CD4-positive, alpha-beta T cell treated with Interleukin-12 subunit alpha and Interleukin-12 subunit beta, for 1 hour (primary cell): ENCODE results near the gene ARHGEF16.

ENCODE experiments used
- DNase-seq: peaks from one replicate; pipeline ENCODE4 v3.0.0-alpha.2; 2020

ARHGEF16 gene

DNA sequence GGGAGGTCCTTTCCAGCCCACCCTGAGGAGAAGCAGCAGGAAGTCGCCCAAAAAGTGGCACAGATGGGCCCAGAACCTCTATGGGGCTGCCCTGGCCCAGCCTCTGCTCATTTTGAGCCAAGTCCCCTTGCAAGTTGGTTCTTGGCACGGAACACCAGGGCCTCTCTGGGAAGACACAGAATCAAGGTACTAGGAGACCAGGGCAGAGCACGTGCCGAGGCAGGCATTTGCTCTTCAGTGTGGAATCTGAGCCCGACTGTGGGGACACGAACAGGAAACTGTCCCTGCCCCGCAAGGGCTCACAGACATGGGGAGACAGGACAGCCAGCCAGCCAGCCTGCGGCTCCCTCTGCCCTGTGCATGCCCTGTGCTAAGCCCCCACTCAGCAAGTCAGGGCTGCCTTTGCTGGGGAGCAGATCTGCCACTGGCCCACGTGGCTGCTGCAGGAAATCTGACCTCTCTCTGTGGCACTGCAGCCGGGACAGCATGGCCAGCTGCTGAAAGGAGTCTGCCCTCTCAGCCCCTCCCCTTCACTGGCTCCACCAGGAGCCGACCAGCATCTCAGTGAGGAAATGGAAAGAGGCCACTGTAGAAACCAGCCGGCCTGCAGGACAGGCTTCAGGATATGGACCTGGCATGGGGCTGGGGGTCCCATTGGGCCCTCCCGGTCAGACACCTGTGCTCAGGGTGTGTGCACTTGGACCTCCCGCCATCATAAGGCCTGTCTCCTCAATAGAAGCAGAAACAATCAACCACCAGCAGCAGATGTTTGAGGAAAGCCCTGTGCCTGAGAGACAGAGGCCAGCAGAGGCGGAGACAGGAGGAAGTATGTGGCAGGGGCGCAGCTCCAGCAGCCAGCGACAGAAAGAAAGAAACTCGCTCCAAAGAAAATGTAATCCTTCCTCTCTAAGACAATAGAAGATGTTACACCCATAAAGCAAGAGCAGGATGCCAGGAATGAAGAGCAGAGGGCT is 3.7 kb downstream of the ARHGEF16 start:
- DNase-seq: no peak

DNA sequence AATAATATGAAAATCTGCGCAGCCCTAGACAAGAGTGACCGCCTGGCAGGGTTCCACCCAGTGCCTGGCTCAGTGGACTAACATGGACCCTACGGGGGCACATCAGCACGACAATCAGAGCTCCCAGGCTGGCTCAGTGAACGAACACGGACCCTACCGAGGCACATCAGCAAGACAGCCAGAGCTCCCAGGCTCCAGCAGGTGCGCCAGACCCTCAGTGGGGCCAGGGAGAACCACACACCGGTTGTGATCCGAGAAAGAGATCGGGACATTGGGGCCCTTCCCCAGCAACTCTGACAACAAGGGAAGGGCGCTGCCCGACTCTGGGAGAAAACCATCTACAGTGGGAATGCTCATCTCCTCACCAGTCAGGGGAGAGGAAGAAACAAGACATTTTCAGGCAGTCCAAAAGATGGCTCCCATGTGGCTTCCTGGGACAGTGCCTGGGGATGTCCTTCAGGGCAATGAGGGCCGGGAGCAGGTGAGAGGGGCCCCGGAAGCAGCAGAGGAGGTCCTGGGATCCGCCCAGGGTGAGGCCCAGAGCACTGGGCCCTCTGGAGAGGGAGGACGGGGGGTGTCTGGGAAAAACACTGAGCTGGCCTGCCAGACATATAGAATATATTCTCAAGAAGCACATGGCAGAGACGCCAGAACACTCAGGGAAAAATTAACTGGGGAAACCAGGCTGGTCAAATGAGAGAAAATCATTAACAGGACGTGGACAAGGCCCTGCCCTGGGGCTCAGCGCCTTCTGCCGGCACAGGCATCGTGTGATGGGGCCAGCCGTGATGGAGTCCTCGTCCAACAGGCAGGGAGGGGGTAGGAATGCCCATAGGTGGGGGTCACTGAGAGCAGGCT is 4.8 kb downstream of the ARHGEF16 start:
- no peak for DNase-seq

DNA sequence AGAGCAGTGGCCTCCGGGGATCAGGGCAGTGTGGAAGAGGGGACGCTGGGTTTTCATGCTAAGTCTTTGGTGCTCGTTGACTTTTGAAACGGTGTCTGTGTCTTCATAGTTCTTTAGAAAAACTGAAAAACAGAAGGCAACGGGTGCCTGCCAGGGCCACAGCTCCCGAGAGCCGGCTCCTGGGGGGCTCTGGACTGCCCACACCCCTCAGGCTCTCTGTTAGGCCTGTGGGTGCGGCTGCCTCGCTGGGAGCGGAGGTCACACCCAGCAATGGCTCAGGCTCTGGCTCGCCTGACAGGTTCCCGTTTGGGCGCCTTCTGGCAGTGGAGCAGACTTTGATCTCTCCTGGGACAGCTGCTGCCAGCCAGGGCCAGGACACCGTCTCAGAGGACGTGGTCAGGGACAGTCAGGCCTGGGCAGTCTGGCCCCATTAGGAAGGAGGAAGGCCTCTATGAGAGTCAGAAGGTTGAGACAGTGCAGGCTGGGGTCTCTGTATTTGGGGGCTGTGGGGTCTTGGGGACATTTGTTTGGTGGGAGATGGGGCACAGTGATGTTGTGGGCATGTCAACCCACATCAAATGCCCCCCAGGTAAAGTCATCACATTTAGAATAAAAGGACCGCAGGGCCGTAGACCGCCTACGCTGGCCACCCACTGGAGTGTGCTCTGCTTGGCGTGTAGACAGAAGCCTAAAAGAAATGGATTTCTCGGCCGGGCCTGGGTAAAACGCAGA is 5.6 kb downstream of the ARHGEF16 start:
- DNase-seq: no peak

DNA sequence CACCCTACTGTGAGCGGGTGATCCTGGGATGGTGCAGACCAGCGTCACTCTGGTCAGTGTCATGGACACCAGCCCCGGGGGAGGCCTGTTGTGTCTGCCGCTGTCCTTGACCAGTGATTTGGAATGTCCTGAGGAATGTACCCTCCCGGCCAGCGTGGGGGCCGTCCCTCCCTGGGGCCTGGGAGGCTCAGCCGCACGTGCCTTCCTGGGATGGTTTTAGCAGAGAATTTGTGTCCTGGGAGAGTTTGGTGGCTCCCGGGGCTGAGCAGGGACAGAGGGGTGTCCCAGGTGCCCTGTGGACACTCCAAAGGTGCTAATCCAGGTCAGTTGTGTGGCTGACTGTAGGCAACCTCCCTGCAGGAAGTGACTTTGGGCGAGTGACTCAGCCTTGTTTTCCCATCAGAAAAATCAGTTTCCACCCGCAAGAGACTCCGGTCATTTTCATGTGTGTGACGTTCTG is 6.2 kb downstream of the ARHGEF16 start:
- no peak for DNase-seq

DNA sequence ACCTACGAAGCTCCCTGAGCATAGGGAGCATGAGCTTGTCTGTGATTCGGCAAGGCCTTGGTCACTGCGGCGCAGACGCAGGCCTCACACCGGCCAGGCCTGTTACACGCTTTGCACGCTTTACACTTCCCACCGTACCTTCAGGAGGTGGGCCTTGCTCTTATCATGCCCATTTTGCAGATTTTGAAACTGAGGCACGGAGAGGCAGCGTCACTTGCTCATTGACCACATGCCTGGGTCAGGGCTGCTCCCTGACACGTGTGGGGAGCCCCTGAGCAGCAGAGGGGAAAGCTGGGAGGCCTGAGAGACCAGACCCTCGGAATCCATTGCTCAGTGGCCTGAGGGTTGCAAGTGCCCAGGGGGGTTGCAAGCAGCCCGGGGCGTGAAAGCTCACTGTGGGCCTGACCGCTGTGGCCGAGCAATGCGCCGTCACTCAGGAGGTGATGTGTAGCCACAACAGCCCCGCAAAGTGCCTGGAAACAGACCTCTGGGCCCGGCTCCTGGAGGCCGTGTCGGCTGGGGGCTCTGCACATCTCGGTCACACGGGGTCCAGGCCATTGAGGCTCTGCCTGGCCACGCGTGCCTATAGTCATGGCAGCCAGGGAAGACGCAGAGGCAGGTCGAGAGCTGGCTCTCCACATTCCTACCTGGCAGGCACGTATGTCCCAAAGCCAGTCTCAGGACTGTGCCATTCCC is 6.9 kb downstream of the ARHGEF16 start:
- DNase-seq: no peak

DNA sequence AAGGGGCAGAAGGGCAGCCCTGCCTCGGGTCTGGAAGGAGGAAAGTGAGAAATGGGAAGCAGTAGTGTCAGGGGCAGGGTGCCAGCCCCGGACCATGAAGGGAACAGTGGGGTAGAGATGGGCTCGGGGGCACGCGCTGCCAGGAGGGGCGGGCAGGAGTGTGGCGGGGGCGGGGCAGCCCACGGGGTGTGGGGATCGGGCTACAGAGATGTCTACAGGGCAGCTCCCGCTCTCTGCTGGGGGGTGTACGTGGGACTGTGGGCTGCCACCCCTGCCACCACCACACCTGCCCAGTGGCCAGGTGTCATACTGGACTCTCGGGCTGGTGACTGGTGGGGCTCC is 7.4 kb downstream of the ARHGEF16 start:
- DNase-seq: no peak

DNA sequence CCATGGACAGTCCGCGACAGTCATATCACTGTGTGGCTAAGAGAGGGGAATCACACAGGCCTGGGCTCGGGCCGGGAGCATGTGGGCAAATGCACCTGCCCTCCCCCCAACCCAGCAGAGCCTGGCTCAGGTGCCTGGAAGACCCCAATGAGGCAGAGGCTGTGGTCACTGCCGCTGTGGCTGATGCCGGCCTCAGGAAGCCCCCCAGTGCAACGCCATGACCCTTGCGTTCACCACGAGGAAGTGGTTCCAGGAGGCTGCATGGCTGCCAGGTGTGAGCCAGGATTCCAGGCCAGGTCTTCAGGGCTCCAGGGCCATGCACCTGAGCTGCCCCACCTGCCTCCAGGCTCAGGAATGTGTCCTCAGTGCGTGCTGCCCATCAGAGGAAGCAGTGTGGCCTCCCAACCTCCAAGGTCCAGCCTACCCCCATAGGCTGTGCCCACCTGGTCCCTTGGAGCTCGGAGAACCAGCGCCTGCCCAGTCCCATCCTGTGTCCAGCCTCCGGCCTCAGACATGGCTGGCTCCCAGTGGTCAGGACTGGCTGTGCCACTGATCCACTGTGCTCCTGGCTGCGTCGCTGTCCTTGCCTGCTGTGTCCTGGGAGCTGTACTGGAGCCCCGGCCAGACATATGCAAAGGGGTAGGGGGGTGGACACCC is 8.0 kb downstream of the ARHGEF16 start:
- DNase-seq: no peak

DNA sequence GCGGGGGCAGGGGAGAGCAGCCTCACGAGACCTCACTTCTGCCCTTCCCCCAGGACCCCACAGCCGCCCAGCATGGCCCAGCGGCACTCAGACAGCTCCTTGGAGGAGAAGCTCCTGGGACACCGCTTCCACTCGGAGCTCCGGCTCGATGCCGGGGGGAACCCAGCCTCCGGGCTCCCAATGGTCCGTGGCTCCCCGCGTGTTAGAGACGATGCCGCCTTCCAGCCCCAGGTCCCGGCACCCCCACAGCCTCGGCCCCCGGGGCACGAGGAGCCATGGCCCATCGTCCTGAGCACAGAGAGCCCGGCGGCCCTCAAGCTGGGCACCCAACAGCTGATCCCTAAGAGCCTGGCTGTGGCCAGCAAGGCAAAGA is 8.5 kb downstream of the ARHGEF16 start:
- DNase-seq: no peak

DNA sequence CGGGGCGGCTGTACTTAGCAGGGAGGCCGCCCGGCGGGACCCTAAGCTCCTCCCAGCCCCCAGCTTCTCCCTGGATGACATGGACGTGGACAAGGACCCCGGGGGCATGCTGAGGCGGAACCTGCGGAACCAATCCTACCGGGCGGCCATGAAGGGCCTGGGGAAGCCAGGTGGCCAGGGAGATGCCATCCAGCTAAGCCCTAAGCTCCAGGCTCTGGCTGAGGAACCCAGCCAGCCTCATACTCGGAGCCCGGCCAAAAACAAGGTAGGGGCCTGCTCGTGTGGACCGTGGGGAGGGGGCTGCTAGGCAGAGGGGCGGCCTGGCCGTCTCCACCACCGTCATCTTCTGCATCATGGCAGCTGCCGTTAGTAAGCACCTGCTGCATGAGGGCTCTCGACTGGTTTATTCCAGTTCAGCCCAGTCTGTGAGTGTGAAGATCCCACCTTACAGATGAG is 9.0 kb downstream of the ARHGEF16 start:
- no peak for DNase-seq

DNA sequence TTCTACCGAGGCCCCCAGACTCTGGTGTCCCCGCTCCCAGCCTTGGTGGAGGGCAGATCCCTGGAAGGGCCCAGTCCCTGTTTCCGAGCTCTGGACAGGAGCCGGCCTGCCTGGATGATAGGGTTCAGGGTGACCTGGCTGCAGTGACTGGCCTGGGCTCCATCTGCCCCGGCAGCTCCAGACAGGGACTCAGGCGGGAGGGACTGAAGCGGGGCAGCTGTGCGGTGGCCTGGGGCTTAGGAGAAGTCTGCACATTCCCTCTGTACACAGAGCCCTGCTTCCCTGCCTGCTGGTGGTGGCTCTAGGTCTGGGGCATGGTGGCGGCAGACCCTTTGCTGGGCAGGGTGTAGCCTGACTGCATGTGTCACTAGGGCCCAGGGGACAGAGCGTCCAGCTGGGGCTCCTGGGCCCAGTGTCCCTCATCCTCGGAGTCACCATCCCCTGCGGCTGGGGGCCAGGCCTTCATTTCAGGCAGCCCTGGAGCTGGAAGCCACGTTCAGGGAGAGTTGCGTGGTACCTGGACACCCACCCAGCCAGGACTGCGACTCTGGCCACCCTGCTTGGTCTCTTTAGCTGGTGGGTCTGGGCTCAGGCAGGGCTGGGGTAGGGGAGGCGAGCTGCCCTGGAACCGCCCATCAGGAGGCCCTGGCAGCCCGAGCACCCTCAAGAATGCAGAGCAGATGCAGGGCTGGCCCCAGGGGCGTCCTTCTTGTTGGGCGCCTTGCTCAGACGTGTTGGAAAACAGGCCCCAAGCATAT is 9.6 kb downstream of the ARHGEF16 start:
- DNase-seq: no peak

DNA sequence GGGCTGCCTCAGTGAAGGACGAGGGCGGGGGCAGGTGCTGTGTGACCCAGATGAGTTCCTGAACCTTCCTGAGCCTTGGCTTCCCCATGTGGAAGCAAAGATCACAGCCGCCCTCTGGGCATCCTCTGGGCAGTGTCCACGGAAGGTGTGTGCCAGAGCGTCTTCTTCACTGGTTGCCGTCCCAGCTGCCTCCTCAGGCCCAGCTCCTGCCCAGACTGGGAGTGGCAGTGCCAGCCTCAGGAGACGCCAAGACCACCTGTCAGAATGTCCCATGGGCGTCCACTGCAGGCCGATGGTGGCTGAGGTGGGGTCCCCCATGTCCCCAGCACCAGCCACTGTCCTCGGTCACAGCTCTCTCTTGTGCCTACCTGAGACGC is 10.2 kb downstream of the ARHGEF16 start:
- DNase-seq: no peak

DNA sequence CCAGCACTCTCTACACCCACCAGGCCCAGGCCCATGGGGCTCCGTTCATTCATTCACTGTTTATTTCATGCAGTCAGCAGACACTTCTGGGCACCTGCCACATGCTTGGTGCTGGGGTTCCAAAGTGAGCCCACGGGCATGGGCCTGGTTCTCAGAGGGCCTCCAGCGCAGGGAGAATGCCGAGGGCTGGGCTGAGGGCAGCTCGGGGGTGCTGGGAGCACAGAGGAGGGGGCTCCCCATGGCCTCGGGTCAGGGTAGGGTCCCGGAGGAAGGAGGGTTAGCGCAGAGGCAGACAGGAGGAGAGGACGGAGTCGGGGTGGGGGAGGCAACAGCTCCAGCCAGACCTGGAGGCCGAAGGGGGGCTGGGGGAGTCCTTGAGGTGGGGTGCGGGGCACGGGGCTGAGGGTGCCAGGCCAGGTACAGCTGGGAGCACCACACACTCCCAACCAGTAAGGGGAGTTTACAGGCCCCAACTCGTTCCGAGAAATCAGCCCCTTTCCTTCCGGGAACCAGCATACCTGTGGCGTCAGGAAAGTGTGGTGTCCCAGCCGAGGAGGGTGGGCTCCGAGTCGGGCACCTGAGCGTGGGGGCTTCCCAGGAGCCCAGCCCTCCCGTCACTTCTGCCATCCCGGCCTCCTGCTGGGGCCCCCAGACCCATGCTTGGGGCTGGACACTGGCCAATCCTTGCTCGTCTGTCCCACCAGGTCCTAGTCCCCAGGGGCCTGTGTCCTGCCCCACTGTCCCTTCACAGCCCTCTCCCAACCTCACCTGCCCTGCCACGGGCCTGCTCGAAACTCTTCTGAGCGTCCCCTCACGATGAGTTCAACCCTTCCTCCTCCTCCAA is 10.8 kb downstream of the ARHGEF16 start:
- DNase-seq: no peak

DNA sequence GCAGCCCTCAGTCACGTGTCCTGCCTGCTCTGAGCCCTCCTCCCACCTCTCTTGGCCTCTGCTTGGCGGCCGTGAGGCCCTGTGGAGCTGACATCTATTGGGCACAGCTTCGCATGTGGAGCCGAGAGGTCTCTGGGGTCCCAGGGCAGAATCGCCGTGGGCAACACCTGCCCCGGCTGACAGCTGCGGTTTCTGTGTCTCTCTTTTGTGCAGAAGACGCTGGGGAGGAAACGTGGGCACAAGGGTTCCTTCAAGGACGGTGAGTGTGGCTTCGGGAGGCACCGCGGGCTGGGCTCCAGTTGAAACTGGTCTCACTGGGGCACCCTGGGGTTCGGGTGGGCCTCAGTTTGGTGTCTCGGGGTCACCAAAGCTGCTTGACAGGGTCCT is 11.5 kb downstream of the ARHGEF16 start:
- no peak for DNase-seq

DNA sequence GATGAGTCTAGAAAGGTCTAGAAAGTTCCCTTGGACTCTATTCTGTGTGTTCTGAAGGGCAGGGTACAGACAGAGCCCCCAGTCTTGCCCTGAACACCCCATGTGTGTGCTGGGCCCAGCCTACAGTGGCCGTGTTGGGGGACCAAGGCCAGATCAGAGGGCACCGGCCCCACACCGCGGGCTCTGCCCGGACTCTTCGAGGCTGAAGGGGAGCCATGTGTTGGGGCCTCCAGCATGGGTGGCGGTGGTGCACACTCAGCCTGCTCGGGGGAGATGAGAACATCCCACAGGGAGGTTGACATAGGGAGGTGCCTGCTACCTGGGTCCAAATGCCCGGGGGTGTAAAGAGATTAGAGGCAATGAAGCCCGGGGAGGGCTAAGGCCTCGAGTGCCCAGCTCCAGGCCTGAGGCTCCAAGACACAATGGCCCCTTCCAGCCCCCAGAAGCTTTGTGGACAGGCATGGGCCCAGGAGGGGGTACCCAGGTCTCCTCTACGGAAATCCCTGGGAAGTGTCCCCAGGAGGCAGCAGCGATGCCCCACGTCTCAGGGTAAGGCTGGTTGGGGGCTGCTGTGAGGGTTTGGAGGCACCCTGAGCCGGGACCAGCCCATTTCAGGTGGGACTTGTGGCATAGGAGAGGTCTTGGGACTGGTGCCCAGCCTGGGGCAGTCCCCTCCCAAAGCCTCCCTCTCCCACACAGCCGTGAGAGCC is 12.1 kb downstream of the ARHGEF16 start:
- DNase-seq: no peak

DNA sequence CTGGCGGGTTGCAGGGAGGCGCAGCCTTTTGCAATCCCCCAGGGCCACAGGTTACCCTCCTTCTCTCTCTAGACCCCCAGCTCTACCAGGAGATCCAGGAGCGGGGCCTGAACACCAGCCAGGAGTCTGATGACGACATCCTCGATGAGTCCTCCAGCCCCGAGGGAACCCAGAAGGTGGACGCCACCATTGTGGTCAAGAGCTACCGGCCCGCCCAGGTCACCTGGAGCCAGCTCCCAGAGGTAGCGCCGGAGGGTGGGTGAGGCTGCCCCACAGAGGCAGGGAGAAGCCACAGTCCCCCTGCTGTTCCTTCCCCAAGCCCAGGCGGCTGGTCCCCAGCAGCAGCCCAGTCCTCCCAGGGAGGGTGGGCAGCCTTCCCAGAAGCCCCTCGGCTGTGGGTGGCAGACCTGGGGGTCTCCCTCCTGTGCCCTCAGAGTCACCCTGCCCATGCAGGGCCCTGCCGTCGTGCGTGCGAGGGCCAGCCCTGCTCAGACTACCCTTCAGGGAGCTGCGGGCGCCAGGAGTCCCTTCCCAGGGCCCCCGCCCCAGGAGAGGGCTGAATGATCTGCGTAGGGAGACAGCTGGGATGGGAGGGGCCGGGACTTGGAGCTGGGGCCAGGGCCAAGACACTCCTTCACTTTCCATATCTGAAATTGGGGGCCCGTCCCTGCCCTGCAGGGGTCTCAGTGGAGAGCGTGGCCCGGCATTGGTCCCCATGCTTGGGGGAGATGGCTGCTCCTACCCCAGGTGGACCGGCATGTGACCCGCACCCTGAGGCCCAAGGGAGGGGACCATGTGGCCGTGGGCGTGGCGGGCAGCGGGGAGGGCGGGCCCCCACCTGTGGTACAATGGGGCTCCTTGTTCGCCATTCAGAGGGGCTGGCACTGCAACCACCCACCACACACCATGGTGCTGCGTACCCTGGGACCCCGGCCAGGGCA is 12.9 kb downstream of the ARHGEF16 start:
- DNase-seq: no peak

DNA sequence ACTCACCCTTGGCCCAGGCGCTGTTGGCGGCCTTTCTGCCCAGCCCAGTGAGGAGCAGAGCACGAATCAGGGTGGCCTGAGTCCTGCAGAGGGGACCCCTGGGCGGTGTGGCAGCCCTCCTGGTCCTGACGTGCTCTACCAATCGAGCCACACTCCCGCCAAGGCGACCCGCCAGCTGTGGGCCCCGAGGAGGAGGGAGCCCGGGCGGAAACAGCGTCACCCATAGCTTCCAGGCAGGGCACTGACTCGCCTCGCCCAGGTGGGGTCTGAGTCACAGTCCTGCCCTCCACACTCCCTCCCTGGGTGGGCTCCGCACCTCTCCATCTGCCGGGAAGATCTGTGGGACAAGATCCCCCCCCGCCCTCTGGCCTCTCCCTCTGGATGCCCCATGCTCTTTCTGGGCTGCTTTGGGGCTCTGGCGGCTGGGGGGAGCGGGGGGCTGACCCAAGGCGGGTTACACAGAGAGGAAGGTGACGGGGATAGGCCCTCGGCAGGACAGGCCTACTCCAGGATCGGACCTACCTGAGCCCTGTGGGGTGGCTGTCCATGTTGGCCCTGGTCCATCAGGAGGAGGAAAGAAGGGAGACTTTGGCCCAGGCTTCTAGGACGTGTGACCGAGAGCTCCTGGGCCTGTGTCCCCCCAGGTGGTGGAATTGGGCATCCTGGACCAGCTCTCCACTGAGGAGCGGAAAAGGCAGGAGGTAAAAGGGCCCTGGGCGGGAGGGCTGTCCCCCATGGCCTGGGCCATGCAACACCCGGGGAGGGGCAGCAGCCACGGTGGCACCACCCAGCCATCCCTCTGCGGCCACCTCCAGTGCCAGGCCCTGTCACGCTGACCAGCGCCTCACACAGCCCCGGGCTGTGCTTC is 14.0 kb downstream of the ARHGEF16 start:
- DNase-seq: no peak

DNA sequence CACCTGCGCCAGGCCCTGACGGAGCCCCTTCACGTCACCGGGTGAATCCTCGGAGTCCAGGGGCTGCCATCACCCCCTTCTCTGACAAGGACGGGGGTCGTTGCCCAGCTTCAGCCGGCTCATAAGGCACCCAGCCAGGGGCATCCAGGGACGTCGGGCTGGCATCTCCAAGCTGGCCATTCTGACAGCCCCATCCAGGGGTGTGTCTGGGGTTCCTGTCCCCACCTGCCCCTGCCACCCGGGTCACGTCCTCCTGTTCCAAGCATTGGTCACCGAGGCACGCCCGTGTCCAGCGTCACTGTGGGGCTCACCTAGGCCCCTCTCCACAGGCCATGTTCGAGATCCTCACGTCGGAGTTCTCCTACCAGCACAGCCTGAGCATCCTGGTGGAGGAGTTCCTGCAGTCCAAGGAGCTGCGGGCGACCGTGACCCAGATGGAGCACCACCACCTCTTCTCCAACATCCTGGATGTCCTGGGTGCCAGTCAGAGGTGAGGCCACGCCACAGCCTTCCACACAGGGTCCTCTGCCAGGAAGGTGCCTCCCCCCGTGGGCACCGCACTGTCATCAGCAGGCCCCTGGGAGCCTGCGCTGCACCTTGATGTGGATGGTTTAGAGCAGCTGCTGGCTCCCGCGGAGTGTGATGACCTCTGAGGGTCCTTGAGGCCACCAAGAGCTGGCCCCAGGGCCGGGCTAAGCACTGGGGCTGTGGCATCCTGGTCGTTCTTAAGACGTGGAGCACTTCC is 14.8 kb downstream of the ARHGEF16 start:
- no peak for DNase-seq
